Osteocyte (in vitro differentiated cells): Measurements from ENCODE around the gene SLCO6A1. TPM values are rescaled to one million over a fixed set of nuclear protein-coding genes. Genes with fewer than 3 reads are reported as not detected.

Experiments
- DNase-seq: peaks from one replicate; pipeline ENCODE4 v3.0.0; 2021; ENCODE audit warnings: mixed read lengths; ENCODE audit not compliant: unreplicated experiment; ENCODE audit errors: extremely low spot score
- H3K27ac Mint-ChIP-seq: one replicate; pipeline ENCODE4 v1.8.0; 2021; ENCODE audit warnings: mild to moderate bottlenecking, mixed read lengths; ENCODE audit not compliant: unreplicated experiment
- H3K27me3 Mint-ChIP-seq: one replicate; pipeline ENCODE4 v1.8.0; 2021; ENCODE audit warnings: mixed read lengths; ENCODE audit not compliant: unreplicated experiment
- H3K36me3 Mint-ChIP-seq: one replicate; pipeline ENCODE4 v1.8.0; 2021; ENCODE audit warnings: mixed read lengths; ENCODE audit not compliant: unreplicated experiment
- H3K4me1 Mint-ChIP-seq: one replicate; pipeline ENCODE4 v1.8.0; 2021; ENCODE audit warnings: mixed read lengths; ENCODE audit not compliant: unreplicated experiment
- H3K4me3 Mint-ChIP-seq: one replicate; pipeline ENCODE4 v1.8.0; 2021; ENCODE audit warnings: mild to moderate bottlenecking, moderate library complexity, mixed read lengths; ENCODE audit not compliant: unreplicated experiment
- H3K9me3 Mint-ChIP-seq: one replicate; pipeline ENCODE4 v1.8.0; 2021; ENCODE audit warnings: mixed read lengths; ENCODE audit not compliant: unreplicated experiment
- total RNA-seq: library from RNA; stranded (reverse); gene quantifications from 2 replicates; pipeline ENCODE4 v1.2.1, GENCODE V29; 2021
- TF ChIP-seq, protein P1 (sequence below): fragments of 200-600 bp; sonication (generic); IDR thresholded peaks from 2 replicates; pipeline ENCODE4 v1.5.0; 2021; ENCODE audit warnings: antibody characterized with exemption, mild to moderate bottlenecking, moderate library complexity

The SLCO6A1 gene
- total RNA-seq, 1 donor from 2014 or later: 0.78 TPM

DNA sequence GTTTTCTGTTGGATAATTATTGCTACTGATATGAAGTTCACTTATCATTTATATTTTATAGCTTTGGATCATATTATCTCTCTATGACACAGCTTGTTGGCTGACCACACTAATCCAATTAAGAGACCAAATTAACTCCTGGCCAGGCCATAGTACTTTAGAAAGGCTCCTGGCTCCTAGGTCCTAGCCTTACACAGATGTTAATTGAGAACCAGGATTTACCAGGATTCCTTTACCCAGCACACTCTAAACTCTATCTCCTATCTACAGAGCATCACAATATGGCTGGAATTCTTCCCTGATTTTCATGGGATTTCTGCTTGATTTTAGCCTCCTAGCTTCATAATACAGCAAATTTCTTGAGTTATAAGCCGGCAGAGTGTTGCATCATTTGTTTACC is 80.3 kb downstream of the SLCO6A1 start:
- TF ChIP-seq, protein P1, sequence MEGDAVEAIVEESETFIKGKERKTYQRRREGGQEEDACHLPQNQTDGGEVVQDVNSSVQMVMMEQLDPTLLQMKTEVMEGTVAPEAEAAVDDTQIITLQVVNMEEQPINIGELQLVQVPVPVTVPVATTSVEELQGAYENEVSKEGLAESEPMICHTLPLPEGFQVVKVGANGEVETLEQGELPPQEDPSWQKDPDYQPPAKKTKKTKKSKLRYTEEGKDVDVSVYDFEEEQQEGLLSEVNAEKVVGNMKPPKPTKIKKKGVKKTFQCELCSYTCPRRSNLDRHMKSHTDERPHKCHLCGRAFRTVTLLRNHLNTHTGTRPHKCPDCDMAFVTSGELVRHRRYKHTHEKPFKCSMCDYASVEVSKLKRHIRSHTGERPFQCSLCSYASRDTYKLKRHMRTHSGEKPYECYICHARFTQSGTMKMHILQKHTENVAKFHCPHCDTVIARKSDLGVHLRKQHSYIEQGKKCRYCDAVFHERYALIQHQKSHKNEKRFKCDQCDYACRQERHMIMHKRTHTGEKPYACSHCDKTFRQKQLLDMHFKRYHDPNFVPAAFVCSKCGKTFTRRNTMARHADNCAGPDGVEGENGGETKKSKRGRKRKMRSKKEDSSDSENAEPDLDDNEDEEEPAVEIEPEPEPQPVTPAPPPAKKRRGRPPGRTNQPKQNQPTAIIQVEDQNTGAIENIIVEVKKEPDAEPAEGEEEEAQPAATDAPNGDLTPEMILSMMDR: no peak
- H3K27ac Mint-ChIP-seq: no peak overlapping the region
- H3K9me3 Mint-ChIP-seq: peaks cover 4% of the 10 kb centered on the region
- no peak for DNase-seq
- H3K36me3 Mint-ChIP-seq: no peaks in the 10 kb centered on the region
- H3K4me3 Mint-ChIP-seq: no peak overlapping the region
- no peaks in the 10 kb centered on the region for H3K27me3 Mint-ChIP-seq
- no peaks in the 10 kb centered on the region for H3K4me1 Mint-ChIP-seq

DNA sequence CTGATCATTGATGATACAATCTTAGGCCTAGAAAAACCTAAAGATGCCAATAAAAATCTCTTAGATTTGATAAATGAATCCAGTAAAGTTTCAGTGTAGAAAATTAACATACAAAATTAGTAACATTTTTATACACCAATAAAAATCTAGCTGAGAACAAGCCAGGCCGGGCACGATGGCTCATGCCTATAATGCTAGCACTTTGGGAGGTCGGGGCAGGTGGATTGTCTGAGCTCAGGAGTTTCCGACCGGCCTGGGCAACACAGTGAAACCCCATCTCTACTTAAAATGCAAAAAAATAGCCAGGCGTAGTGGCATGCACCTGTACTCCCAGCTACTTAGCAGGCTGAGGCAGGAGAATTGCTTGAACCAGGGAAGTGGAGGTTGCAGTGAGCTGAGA is 84.4 kb downstream of the SLCO6A1 start:
- H3K27ac Mint-ChIP-seq: no peak overlapping the region
- H3K36me3 Mint-ChIP-seq: no peaks in the 10 kb centered on the region
- H3K27me3 Mint-ChIP-seq: no peaks in the 10 kb centered on the region

DNA sequence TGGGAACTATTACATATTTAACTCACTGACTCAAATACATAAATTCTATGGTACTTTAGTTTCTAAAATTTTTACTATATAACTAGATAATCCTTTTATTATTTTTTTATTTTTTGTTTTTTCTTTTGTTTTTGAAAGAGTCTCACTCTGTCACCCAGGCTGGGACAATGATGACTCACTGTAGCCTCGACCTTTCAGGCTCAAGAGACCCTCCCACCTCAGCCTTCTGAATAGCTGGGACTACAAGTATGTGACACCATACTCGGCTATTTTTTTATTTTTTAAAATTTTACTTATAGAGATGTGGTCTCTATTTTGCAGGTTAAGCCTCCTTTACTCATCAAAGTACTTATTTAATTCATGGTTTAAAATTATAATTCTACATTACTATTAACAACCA is 110.6 kb downstream of the SLCO6A1 start:
- Mint-ChIP-seq H3K36me3 (no peaks in the 10 kb centered on the region), H3K27ac (no peak overlapping the region), H3K9me3 (peaks cover 13% of the 10 kb centered on the region), H3K27me3 (peaks cover 6% of the 10 kb centered on the region), H3K4me1 (no peaks in the 10 kb centered on the region), H3K4me3 (no peak overlapping the region)
- TF ChIP-seq, protein P1: no peak
- no peak for DNase-seq

More for the DNA sequence above, 84.4 kb downstream of the SLCO6A1 start:
- no peaks in the 10 kb centered on the region for H3K9me3 Mint-ChIP-seq
- TF ChIP-seq, protein P1: no peak
- H3K4me3 Mint-ChIP-seq: no peak overlapping the region
- H3K4me1 Mint-ChIP-seq: no peaks in the 10 kb centered on the region
- DNase-seq: no peak

DNA sequence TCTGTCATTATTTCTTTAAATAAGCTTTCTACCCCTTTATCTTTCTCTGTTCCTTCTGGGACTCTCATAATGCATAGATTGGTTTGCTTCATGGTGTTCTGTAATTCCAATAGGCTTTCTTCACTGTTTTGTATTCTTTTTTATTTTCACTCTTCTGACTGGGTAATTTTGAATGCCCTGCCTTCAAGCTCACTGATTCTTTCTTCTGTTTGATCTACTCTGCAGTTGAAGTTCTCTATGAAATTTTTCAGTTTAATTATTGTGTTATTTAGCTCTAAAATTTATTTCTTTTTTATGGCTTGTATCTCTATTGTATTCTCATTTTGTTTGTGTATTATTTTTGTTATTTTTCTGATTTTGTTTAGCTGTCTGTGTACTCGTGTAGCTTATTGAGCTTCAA is 113.4 kb downstream of the SLCO6A1 start:
- Mint-ChIP-seq H3K36me3 (no peaks in the 10 kb centered on the region), H3K4me1 (no peaks in the 10 kb centered on the region), H3K27ac (no peak overlapping the region), H3K9me3 (peaks cover 19% of the 10 kb centered on the region), H3K27me3 (peaks cover 2% of the 10 kb centered on the region), H3K4me3 (no peak overlapping the region)
- TF ChIP-seq, protein P1: no peak
- no peak for DNase-seq

DNA sequence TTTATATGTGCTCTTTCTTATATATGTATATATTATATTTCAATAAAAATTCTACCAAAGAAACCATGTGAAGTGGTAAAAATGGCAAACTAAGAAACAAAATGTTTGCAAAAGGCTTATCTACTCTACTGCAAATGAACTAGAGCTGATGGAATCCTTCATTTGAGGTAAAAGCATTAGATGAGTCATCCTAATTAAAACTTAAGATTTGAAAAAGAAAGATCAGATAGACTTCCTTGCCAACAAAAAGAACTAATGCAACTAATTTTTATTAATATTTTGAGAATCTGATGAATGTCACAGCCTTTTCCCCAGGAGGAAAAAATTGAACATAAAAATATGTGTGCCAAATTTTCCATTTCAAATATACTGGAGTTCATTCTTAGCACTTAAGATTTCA is 118.6 kb downstream of the SLCO6A1 start:
- Mint-ChIP-seq H3K9me3 (peaks cover 11% of the 10 kb centered on the region), H3K4me1 (no peaks in the 10 kb centered on the region), H3K27ac (no peak overlapping the region), H3K36me3 (no peaks in the 10 kb centered on the region), H3K27me3 (peaks cover 3% of the 10 kb centered on the region), H3K4me3 (no peak overlapping the region)
- DNase-seq: no peak
- TF ChIP-seq, protein P1: no peak
